Fibroblast of villous mesenchyme (primary cell): ENCODE data around the gene DUSP22. TPM values are rescaled to one million over a fixed set of nuclear protein-coding genes. Genes with fewer than 3 reads are reported as not detected.
"Not testable (repeated sequence)": the region's sequence is repeated elsewhere in the genome, so short reads cannot be mapped to it uniquely, and the experiment has no call there.

Experiments
- DNase-seq: peaks from one replicate; pipeline ENCODE4 v3.0.0-alpha.2; 2010; ENCODE audit warnings: low read depth
- H3K4me3 ChIP-seq: 2 replicates; pipeline ENCODE4 v1.5.1; 2011; ENCODE audit warnings: low read depth, mild to moderate bottlenecking, low read length
- CTCF ChIP-seq: IDR thresholded peaks from 2 replicates; pipeline ENCODE4 v1.5.1; 2012; ENCODE audit warnings: low read depth, mild to moderate bottlenecking, low read length; ENCODE audit not compliant: insufficient read depth
- total RNA-seq: library from RNA; depleted of rRNA; stranded (reverse); fragments of >200 nt; gene quantifications from 2 replicates; pipeline ENCODE4 v1.2.3, GENCODE V29; 2012

The DUSP22 gene
- total RNA-seq: 14.2 and 14.7 TPM in 2 replicates

DNA sequence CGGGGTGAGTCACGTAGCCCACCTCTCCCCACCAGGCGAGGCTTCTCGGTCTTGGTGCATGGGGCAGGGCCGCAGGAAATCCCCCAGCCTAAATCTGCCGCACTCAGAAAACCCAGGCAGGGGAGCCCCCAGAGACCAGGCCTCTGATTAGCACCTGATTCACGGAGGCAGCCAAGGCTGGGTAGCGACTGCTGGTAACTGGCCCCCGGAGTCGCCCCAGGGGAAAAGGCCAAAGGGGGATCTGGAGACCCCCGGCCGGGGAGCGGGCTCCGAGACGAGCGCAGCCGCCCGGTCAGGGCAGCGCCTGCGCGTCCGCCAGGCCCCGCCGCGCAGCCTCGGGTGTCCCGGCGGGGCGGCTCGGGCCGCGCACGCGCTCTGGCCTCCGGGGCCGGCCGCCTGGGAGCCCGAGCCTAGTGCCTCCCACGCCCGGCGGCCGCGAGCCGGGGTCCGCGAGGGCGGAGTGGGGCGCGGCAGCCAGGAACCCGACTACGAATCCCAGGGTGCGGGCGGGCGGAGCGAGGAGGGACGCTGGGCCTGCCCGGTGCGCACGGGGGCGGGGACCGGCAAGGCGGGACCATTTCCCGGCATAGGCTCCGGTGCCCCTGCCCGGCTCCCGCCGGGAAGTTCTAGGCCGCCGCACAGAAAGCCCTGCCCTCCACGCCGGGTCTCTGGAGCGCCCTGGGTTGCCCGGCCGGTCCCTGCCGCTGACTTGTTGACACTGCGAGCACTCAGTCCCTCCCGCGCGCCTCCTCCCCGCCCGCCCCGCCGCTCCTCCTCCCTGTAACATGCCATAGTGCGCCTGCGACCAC, at the start of gene DUSP22:
Gene DUSP22, plus strand, starts transcription at position 791 of the 809 bp plus-strand sequence. CDS start 53 bp downstream, outside the sequence.
- TF ChIP-seq CTCF: no peak
- peak within 1 kb of the TSS; percentile 81 for H3K4me3 ChIP-seq

GRCh38 chr6:246352-246751, 45.9 kb upstream of the DUSP22 start:
- no peak for TF ChIP-seq CTCF
- no peak for DNase-seq

More for the DNA sequence above, at the start of gene DUSP22:
- peak; percentile 88 for DNase-seq

GRCh38 chr6:247351-247750, 44.9 kb upstream of the DUSP22 start:
- H3K4me3 ChIP-seq: no peak overlapping the region
- TF ChIP-seq CTCF: no peak
- DNase-seq: no peak

More at GRCh38 chr6:246352-246751, 45.9 kb upstream of the DUSP22 start:
- no peak overlapping the region for H3K4me3 ChIP-seq

- not testable (repeated sequence) for DNase-seq, H3K4me3 ChIP-seq
These were observed 44.2 kb upstream of the DUSP22 start for GRCh38 chr6:248046-248445.

DNA sequence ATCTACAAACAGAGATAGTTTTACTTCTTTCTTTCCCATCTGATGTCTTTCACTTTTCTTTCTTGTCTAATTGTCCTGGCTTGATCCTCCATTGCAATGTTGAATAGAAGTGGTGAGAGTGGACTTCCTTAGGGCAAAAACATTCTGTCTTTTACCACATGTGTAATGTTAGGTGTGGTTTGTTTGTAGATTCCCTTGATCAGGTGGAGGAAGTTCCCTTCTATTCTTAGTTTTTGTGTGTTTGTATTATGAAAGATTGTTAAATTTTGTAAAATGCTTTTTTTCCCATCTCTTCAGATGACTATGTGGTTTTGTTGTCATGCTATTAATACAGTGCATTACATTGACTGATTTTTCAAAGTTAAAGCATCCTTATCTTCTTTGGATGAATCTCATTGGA, 41.6 kb upstream of the DUSP22 start:
- TF ChIP-seq CTCF: no peak
- no peak overlapping the region for H3K4me3 ChIP-seq
- no peak for DNase-seq

- no peak for TF ChIP-seq CTCF
- no peak overlapping the region for H3K4me3 ChIP-seq
- DNase-seq: no peak
These were observed 40.4 kb upstream of the DUSP22 start for GRCh38 chr6:251920-252319.

GRCh38 chr6:252775-253535, 39.3 kb upstream of the DUSP22 start:
- no peak for DNase-seq
- H3K4me3 ChIP-seq: no peak overlapping the region
- TF ChIP-seq CTCF: no peak
